Measurements from ENCODE around the gene RAP1GDS1.
"Not testable (repeated sequence)": the region's sequence is repeated elsewhere in the genome, so short reads cannot be mapped to it uniquely, and the experiment has no call there.

The RAP1GDS1 gene

GRCh38 chr4:98262431-98262830 lies 1.2 kb downstream of the RAP1GDS1 start:
- Mint-ChIP-seq H3K27ac (peak overlapping the region; percentile 88), H3K9me3 (no peaks in the 10 kb centered on the region), H3K4me1 (peaks cover 39% of the 10 kb centered on the region), H3K4me3 (peak overlapping the region; percentile 98), H3K36me3 (peaks cover 9% of the 10 kb centered on the region), H3K27me3 (no peaks in the 10 kb centered on the region)
- no peak for ATAC-seq (ENCODE audit: low read depth)
- DNase-seq (ENCODE audit: low spot score in 2 of 2) = no peak

- peaks cover 33% of the 10 kb centered on the region for H3K36me3 Mint-ChIP-seq
- peaks cover 32% of the 10 kb centered on the region for H3K4me1 Mint-ChIP-seq
These were observed 6.3 kb downstream of the RAP1GDS1 start for GRCh38 chr4:98267498-98267897.

DNA sequence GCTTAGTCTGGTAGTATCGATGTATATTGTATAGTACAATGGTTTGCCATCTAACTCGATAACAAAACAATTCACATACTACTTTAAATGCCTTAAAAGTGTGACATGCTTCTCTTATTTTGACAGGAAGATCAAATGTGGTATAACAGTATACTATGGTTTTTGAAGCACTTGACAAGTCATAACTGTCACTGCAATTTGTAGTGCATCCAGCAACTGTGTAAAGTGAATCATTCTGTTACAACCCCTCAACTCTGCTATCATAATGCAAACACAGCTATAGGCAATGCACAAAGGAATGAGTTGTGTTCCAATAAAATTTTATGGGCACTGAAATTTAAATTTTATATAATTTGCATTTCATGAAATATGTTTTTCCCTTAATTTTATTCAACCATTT lies 14.0 kb downstream of the RAP1GDS1 start:
- Mint-ChIP-seq H3K36me3 (peaks cover 28% of the 10 kb centered on the region), H3K27ac (peak overlapping the region; percentile 64), H3K27me3 (no peaks in the 10 kb centered on the region), H3K4me1 (peaks cover 23% of the 10 kb centered on the region), H3K4me3 (peak overlapping the region; percentile 17), H3K9me3 (peaks cover 15% of the 10 kb centered on the region)
- ATAC-seq (ENCODE audit: low read depth) (no peak), DNase-seq (ENCODE audit: low spot score in 2 of 2) (no peak)

More at GRCh38 chr4:98267498-98267897, 6.3 kb downstream of the RAP1GDS1 start:
- Mint-ChIP-seq H3K27ac (peak overlapping the region; percentile 36), H3K9me3 (peaks cover 1% of the 10 kb centered on the region), H3K4me3 (no peak overlapping the region), H3K27me3 (no peaks in the 10 kb centered on the region)
- DNase-seq (ENCODE audit: low spot score in 2 of 2) = no peak
- no peak for ATAC-seq (ENCODE audit: low read depth)

- no peak overlapping the region for H3K27ac Mint-ChIP-seq
- peaks cover 27% of the 10 kb centered on the region for H3K4me1 Mint-ChIP-seq
- no peak for DNase-seq (ENCODE audit: low spot score in 2 of 2)
- peaks cover 3% of the 10 kb centered on the region for H3K9me3 Mint-ChIP-seq
- peaks cover 4% of the 10 kb centered on the region for H3K36me3 Mint-ChIP-seq
- H3K27me3 Mint-ChIP-seq = no peaks in the 10 kb centered on the region
- no peak for ATAC-seq (ENCODE audit: low read depth)
- H3K4me3 Mint-ChIP-seq = no peak overlapping the region
These were observed 22.3 kb downstream of the RAP1GDS1 start for GRCh38 chr4:98283219-98284189.

GRCh38 chr4:98284640-98285046 lies 23.5 kb downstream of the RAP1GDS1 start:
- DNase-seq (ENCODE audit: low spot score in 2 of 2) (no peak), ATAC-seq (ENCODE audit: low read depth) (no peak)
- peaks cover 3% of the 10 kb centered on the region for H3K9me3 Mint-ChIP-seq
- no peaks in the 10 kb centered on the region for H3K27me3 Mint-ChIP-seq
- peaks cover 4% of the 10 kb centered on the region for H3K36me3 Mint-ChIP-seq
- H3K4me3 Mint-ChIP-seq = no peak overlapping the region
- H3K4me1 Mint-ChIP-seq = peaks cover 33% of the 10 kb centered on the region
- no peak overlapping the region for H3K27ac Mint-ChIP-seq

DNA sequence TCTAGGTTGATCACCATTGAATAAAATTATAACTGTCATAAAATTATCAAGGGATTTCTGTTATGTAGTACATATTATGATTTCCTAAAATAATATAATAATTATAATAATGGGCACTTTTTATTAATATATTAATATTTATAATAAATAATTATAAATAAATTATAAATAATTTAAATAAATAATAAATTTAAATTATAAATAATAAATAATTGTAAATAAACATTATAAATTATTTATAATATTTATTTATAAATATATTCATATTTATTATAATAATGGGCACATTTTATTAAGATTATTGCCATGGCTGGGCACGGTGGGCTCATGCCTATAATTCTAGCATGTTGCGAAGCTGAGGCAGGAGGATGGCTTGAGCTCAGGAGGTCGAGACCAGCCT lies 24.5 kb downstream of the RAP1GDS1 start:
- Mint-ChIP-seq H3K9me3 (peaks cover 3% of the 10 kb centered on the region), H3K4me1 (peaks cover 36% of the 10 kb centered on the region), H3K27ac (no peak overlapping the region), H3K27me3 (no peaks in the 10 kb centered on the region), H3K4me3 (no peak overlapping the region), H3K36me3 (peaks cover 4% of the 10 kb centered on the region)
- DNase-seq (ENCODE audit: low spot score in 2 of 2) (no peak), ATAC-seq (ENCODE audit: low read depth) (no peak)

DNA sequence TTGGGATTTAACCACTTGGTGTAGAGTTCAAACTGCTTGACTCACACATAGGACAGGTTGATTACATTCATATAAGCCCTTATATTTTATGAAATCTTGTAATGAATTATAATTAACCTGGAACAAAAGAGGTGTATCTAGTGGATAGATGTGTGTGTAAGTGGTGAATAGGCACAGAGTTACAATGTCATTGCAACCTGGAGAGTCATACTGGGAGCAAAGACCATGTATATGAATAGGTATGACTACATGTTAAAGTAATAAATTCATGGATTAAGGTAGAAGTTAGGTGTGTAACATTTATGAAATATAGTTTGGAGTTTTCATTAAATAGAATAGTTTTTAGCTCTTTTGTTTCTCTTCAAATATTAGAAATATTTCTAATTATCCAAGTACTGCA lies 26.1 kb downstream of the RAP1GDS1 start:
- ATAC-seq (ENCODE audit: low read depth) = no peak
- peaks cover 2% of the 10 kb centered on the region for H3K9me3 Mint-ChIP-seq
- H3K27ac Mint-ChIP-seq = no peak overlapping the region
- H3K36me3 Mint-ChIP-seq = peaks cover 3% of the 10 kb centered on the region
- H3K4me1 Mint-ChIP-seq = peaks cover 32% of the 10 kb centered on the region
- DNase-seq (ENCODE audit: low spot score in 2 of 2) = no peak
- H3K4me3 Mint-ChIP-seq = no peak overlapping the region
- H3K27me3 Mint-ChIP-seq = no peaks in the 10 kb centered on the region

DNA sequence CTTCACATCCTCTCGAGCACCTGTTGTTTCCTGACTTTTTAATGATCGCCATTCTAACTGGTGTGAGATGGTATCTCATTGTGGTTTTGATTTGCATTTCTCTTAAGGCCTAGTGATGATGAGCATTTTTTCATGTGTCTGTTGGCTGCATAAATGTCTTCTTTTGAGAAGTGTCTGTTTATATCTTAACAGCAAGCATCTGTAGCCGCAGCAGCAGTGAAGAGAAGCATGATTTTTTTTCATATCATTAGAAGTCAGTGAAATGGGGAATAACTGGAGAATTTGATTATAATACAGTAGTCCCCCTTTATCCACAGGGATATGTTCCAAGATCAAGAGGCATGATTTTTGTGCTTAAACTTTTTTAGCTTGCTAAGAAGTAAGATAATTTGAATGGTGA lies 27.5 kb downstream of the RAP1GDS1 start:
- not testable (repeated sequence) for H3K9me3 Mint-ChIP-seq, H3K27me3 Mint-ChIP-seq, H3K36me3 Mint-ChIP-seq
- DNase-seq (ENCODE audit: low spot score in 2 of 2) (peak in 1 of 2 donors; percentile 3), ATAC-seq (ENCODE audit: low read depth) (peak; percentile 73)
- Mint-ChIP-seq H3K4me1 (peaks cover 27% of the 10 kb centered on the region), H3K27ac (peak overlapping the region; percentile 75), H3K4me3 (peak overlapping the region; percentile 35)

DNA sequence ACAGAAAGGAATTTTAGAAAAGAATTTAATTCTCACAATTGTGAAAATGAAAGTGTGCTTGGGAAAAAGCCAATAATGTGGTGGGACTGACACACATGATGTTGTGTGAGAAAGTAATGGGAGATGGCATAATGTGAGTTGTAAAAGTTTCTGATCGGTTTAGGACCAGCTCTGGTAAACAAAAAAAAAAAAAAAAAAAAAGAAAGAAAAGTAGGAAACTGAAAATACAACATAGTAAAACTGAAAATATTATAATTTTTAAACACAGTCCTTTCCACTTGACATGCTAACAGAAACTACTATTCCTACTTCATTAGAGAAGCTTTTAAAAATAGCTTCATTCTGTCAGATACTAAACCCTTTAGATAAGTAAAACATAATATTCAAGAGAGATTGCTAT lies 28.2 kb downstream of the RAP1GDS1 start:
- ATAC-seq (ENCODE audit: low read depth) (peak; percentile 41), DNase-seq (ENCODE audit: low spot score in 2 of 2) (no peak)
- Mint-ChIP-seq H3K27me3 (no peaks in the 10 kb centered on the region), H3K9me3 (no peaks in the 10 kb centered on the region), H3K27ac (peak overlapping the region; percentile 75), H3K36me3 (peaks cover 8% of the 10 kb centered on the region), H3K4me3 (peak overlapping the region; percentile 12), H3K4me1 (peaks cover 29% of the 10 kb centered on the region)

GRCh38 chr4:98290511-98290910 lies 29.3 kb downstream of the RAP1GDS1 start:
- Mint-ChIP-seq H3K4me1 (peaks cover 31% of the 10 kb centered on the region), H3K27ac (peak overlapping the region; percentile 75), H3K9me3 (no peaks in the 10 kb centered on the region), H3K27me3 (no peaks in the 10 kb centered on the region), H3K36me3 (peaks cover 14% of the 10 kb centered on the region), H3K4me3 (no peak overlapping the region)
- DNase-seq (ENCODE audit: low spot score in 2 of 2) (no peak), ATAC-seq (ENCODE audit: low read depth) (no peak)

GRCh38 chr4:98293104-98293887 lies 32.1 kb downstream of the RAP1GDS1 start:
- Mint-ChIP-seq H3K4me3 (no peak overlapping the region), H3K27ac (no peak overlapping the region), H3K4me1 (peaks cover 37% of the 10 kb centered on the region), H3K36me3 (peaks cover 24% of the 10 kb centered on the region), H3K27me3 (no peaks in the 10 kb centered on the region), H3K9me3 (no peaks in the 10 kb centered on the region)
- DNase-seq (ENCODE audit: low spot score in 2 of 2) = no peak
- no peak for ATAC-seq (ENCODE audit: low read depth)

- peaks cover 49% of the 10 kb centered on the region for H3K36me3 Mint-ChIP-seq
- DNase-seq (ENCODE audit: low spot score in 2 of 2) (no peak), ATAC-seq (ENCODE audit: low read depth) (no peak)
- H3K4me1 Mint-ChIP-seq = peaks cover 29% of the 10 kb centered on the region
- H3K27me3 Mint-ChIP-seq = no peaks in the 10 kb centered on the region
- peak overlapping the region; percentile 78 for H3K27ac Mint-ChIP-seq
- H3K4me3 Mint-ChIP-seq = no peak overlapping the region
- H3K9me3 Mint-ChIP-seq = peaks cover 7% of the 10 kb centered on the region
These were observed 36.8 kb downstream of the RAP1GDS1 start for GRCh38 chr4:98298022-98298421.

DNA sequence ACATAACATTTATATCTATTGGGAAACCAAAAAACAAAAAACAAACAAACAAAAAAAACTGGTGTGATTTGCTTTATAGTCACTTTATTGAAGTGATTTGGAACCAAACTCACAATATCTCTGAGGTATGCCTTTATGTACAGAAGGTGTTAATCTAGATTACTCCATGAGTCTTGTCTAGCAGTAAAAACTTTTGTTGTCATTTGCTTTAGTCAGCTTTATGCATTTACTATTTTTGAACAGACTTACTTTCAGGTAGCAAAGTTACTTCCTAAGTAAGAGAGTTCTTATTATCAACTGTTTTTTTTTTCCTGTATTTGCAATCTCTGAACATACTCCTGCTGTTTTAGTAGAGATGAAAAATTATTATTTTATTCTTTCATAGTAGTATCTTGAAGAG lies 39.5 kb downstream of the RAP1GDS1 start:
- Mint-ChIP-seq H3K27ac (no peak overlapping the region), H3K27me3 (no peaks in the 10 kb centered on the region), H3K9me3 (peaks cover 10% of the 10 kb centered on the region), H3K4me3 (no peak overlapping the region), H3K36me3 (peaks cover 41% of the 10 kb centered on the region), H3K4me1 (peaks cover 27% of the 10 kb centered on the region)
- ATAC-seq (ENCODE audit: low read depth) (no peak), DNase-seq (ENCODE audit: low spot score in 2 of 2) (no peak)

- H3K4me1 Mint-ChIP-seq = peaks cover 10% of the 10 kb centered on the region
- H3K4me3 Mint-ChIP-seq = no peak overlapping the region
- ATAC-seq (ENCODE audit: low read depth) = no peak
- H3K27me3 Mint-ChIP-seq = no peaks in the 10 kb centered on the region
- peaks cover 10% of the 10 kb centered on the region for H3K9me3 Mint-ChIP-seq
- no peak overlapping the region for H3K27ac Mint-ChIP-seq
- DNase-seq (ENCODE audit: low spot score in 2 of 2) = no peak
- peaks cover 21% of the 10 kb centered on the region for H3K36me3 Mint-ChIP-seq
These were observed 44.4 kb downstream of the RAP1GDS1 start for GRCh38 chr4:98305576-98305975.
